HG03175 (cell line): ENCODE data around the gene TSHZ2.

ENCODE experiments used
- ATAC-seq: cut with Tn5 transposase; IDR thresholded peaks from one replicate; pipeline ENCODE4 v1.9.1; 2021; ENCODE audit warnings: mild to moderate bottlenecking, moderate library complexity; ENCODE audit not compliant: unreplicated experiment

TSHZ2 gene

DNA sequence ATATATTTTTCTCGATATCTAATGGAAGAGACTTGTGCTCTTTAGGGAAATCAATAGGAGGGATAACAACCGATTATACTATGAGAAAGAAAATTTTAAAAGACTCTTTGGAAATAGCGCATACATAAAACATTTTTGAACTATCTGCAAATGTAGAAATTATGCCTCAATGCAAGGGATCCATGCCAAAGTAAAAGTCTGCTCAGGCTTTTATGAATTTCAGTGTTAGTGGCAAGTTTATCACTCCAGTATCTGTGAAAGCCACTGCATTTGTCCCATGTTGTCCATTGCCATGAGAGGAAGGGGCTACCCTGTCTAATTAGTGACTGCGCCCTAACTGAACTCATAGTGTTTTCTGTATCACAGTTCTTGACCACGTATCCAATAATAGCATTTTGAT lies 81.4 kb downstream of the TSHZ2 start:
- ATAC-seq: no peak

- ATAC-seq: no peak
These were observed 83.4 kb downstream of the TSHZ2 start for GRCh38 chr20:53055367-53056067.

GRCh38 chr20:53057579-53057978 lies 85.4 kb downstream of the TSHZ2 start:
- no peak for ATAC-seq

DNA sequence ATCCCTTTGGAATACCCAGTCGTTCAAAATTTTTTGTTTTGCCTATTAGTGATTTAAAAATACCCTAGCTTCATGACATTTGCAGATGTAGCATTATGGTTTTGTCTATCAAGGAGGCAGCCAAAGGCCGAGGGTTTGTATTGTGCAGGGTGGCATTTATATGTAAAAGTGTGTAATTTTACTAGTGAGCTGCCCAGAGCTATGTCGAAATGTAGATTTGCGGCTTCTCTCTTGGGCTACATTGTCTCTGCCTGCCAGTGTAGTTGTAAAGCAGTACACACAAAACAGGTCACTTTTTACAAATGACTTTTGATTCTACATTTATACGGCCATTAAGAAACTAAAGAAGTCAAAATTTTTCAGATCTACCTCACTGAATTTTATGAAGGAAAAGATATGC lies 87.7 kb downstream of the TSHZ2 start:
- no peak for ATAC-seq

GRCh38 chr20:53061192-53062108 lies 89.3 kb downstream of the TSHZ2 start:
- no peak for ATAC-seq

DNA sequence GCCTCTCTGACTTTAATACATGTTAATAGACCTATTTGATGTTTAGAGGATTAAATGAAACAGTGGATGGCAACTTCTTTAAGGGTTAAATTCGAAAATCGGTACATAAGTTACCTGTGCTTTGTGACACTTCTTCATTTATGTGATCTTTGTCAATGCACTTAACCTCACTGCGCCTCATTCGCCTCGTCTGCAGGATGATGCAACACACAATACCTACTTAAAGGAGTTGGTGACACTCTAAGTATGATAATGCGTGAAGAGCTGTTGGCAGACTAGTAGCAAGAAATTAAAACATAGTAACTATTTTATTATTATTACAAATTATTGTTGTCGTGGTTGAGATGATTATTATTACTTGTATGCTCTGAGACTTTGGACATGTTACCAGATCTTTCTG lies 92.8 kb downstream of the TSHZ2 start:
- ATAC-seq: no peak

GRCh38 chr20:53068241-53068640 lies 96.1 kb downstream of the TSHZ2 start:
- ATAC-seq: no peak

GRCh38 chr20:53069132-53069531 lies 97.0 kb downstream of the TSHZ2 start:
- no peak for ATAC-seq

GRCh38 chr20:53070224-53070623 lies 98.1 kb downstream of the TSHZ2 start:
- no peak for ATAC-seq

DNA sequence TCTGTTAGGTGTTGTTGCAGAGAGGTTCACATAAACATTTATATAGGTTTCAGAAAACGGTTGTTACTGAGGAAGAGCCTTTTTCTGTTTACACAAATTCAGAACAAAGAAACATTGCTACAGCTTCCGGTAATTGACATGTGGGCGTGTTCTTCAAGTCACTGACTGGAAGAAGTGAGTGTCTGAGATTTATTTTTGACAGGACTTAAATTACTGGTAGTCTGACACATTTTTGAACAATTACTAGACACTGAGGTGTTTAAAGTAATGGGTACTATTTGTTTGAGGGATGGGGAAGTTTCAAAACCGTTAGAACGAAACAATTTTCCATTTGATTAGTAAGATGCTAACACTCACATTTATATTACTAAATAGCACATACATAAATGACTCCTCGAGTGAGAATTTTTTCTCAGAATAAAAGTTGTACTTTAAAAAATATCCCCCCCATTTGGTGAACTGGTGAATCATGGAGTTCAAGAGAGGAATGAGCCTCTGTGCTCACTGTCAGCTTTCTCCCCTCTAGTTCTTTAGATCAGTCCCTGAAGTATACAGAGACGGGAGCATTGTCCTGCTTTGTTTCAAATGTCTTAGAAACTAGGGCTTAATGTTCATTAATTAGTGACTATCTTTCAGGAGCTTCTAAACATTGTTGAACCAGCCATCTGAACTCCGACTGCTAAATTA lies 98.7 kb downstream of the TSHZ2 start:
- ATAC-seq: no peak

GRCh38 chr20:53071833-53072232 lies 99.7 kb downstream of the TSHZ2 start:
- no peak for ATAC-seq

DNA sequence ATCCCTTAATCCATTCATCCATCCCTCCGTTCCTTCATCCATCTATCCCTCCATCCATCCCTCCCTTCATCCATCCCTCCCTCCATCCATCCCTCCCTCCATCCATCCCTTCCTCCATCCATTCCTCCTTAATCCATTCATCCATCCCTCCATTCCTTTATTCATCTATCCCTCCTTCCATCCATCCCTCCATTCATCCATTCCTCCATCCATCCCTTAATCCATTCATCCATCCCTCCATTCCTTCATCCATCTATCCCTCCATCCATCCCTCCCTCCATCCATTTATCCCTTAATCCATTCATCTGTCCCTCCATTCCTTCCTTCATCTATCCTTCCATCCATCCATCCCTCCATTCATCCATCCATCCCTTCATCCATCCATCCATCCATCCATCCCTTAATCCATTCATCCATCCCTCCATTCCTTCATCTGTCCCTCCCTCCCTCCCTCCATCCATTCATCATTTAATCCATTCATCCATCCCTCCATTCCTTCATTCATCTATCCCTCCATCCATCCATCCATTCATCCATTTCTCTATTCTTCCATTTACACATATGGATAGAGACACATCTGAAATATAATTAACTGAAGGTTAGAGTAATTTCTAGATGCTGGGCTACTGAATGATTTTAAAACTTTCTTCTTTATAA lies 100.9 kb downstream of the TSHZ2 start:
- no peak for ATAC-seq

- no peak for ATAC-seq
These were observed 101.7 kb downstream of the TSHZ2 start for GRCh38 chr20:53073636-53074415.

DNA sequence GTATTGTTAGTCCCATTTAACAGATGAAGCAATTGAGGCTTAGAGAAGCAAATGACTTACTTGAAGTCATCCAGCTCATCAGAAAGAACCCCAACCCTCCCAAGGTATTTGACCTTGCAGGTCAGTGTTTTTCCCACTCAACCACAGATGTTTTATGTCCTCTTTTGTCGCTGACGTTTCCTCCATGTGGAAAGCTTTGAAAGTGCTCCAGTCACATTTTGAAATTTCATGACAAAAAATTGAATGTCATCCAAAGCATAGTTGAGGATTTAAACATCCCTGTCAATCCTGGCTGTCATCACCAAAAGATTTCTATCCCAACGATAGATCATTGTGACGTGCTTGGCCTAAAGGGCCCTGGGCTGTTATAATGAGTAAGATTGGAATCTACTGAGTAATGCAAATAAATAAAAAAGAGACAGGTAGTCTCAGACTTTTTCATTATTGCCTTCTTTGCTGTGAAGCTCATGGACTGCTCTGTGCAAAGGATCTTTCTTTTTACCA lies 102.7 kb downstream of the TSHZ2 start:
- no peak for ATAC-seq

DNA sequence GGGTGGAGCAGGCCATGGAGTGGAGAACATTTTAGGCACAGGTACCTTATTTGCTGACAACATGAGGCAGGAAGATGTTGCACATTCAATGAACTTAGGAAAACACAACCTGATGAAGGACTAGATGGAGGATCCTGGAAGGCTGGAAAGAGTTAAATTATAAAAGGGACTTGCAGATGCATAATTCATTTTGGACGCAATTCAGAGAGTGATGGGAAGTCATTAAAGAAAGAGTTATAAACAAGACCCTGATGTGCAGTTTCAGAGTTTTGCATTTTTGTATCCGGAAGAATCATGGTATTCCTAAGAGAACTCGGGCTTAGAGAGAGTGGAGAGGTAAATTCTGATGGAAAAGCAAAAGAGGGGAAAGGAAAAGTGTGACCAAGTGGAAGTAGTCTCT lies 104.5 kb downstream of the TSHZ2 start:
- no peak for ATAC-seq

DNA sequence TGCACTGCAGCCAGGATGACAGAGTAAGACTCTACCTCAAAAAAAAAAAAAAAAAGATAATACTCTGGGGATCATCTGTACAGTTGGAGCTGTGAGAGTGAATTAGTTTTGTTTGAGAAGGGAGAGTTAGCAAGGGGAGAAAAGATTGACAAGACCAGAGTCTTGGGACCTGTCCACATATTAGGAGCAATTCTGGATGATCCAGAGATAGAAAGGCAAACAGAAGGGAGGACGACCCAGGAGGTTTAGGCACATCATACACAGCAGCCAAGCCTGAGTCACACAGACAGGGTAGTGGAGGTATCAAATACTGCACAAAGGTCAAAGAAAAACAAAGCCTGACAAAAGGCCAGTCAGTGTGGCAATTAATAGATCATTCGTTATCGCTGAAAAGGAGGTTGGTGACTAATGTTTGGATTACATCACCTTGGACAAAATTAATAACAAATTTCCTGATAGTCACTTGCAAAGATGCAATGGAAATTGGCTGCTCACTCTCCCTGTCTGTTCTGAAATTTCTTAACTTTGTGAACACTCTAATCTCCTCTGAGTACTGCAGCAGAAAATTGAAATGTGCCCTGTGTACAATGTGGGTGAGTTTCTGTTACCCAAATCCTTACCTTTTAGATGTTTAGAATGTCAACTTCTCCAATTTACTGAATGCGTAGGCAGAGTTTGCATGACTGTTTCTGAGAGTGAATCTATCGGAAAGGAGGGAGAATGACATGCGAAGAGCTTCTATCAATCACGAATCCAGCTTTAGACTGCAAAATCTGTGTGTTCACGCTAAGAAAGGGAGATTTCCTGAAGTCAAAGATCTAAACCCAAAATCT lies 105.4 kb downstream of the TSHZ2 start:
- no peak for ATAC-seq

DNA sequence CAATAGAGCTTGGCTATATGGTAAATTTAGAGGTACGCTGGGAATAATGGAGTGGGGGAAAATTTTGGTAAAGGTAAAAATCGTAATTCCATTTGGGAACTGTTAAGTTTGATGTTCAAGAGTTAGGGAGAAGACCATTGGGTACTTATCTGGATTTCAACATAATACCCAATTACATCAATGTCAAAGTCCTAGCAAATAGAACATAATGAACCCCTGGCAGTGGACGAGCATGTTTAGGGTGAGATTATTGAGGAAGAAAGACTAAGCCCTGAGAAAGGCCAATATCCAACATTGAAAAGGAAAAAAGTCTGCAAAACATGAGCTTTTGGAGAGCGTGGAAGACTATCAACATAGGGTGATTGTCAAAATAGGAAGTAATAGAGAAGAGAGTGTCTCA lies 106.6 kb downstream of the TSHZ2 start:
- no peak for ATAC-seq

DNA sequence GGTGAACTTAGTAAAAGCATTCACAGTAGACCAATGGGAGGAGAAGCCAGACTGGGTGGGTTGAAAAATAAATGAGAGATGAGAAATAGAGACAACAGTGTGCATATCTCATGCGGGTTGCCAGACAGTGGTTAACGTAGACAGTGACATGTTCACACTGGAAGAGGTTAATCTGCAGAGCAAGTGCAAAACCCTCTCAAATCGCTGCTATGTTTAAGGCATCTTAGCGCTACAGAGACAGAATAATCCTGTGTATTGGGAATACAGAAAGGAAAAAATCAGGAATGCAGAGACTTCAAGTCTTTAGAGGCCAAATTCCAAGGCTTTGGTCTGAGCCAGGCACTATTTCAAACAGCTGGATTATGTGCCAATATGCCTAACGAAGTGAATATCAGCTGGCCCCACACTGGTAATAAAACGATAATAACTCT lies 107.1 kb downstream of the TSHZ2 start:
- no peak for ATAC-seq
